Gastrocnemius medialis (tissue), 4 donors: ENCODE measurements around the gene PARP1. TPM values are rescaled to one million over a fixed set of nuclear protein-coding genes. Genes with fewer than 3 reads are reported as not detected.

Experiments used
- ATAC-seq, 2 donors: fragments of 150-250 bp; one replicate each; pipeline ENCODE4 v1.9.1; 2016
- DNase-seq, 2 donors: peaks; one replicate each; pipeline ENCODE4 v3.0.0-alpha.2; 2019
- H3K27ac ChIP-seq, 4 donors: fragments of 200-600 bp; sonication (generic); 1 replicate in 1 of 4; 2 replicates in 3 of 4; pipeline ENCODE4 v1.5.1; 2016 to 2018; ENCODE audit warnings: mild to moderate bottlenecking in 2 of 4, moderate library complexity in 1 of 4
- H3K27me3 ChIP-seq, 3 donors: fragments of 200-600 bp; sonication (generic) in 2 of 3; 1 replicate in 1 of 3; 2 replicates in 2 of 3; pipeline versions ENCODE4 v1.5.1 to v1.6.0; 2016 to 2019; ENCODE audit warnings: mild to moderate bottlenecking in 1 of 3, moderate library complexity in 1 of 3
- H3K36me3 ChIP-seq, 2 donors: fragments of 200-600 bp; sonication (generic) in 1 of 2; one replicate each; pipeline ENCODE4 v1.5.1; 2017 to 2018
- H3K4me1 ChIP-seq, 2 donors: fragments of 200-600 bp; sonication (generic) in 1 of 2; one replicate each; pipeline ENCODE4 v1.5.1; 2016 to 2017; ENCODE audit warnings: mild to moderate bottlenecking in 2 of 2
- H3K4me3 ChIP-seq, 4 donors: fragments of 200-600 bp; sonication (generic) in 3 of 4; 1 replicate in 1 of 4; 2 replicates in 3 of 4; pipeline ENCODE4 v1.5.1; 2016 to 2019; ENCODE audit warnings: mild to moderate bottlenecking in 2 of 4
- H3K9me3 ChIP-seq, 3 donors: fragments of 200-600 bp; sonication (generic) in 2 of 3; 1 replicate in 1 of 3; 2 replicates in 2 of 3; pipeline ENCODE4 v1.5.1; 2016 to 2019
- POLR2A ChIP-seq, 2 donors: fragments of 450-650 bp; IDR thresholded peaks; one replicate each; pipeline ENCODE4 v1.6.1; 2017; ENCODE audit warnings: antibody characterized with exemption in 2 of 2, mild to moderate bottlenecking in 2 of 2, moderate library complexity in 2 of 2
- in situ Hi-C, 4 donors: fragments of 200-750 bp; cut with MboI; loops; one replicate each; pipeline versions ENCODE4 v1.15.0 to v1.8.0; 2017; ENCODE audit warnings: low sequenced_read_pairs in 4 of 4
- intact Hi-C: fragments of 100-400 bp; cut with DNase I; formaldehyde crosslinking; loops from one replicate; pipeline ENCODE4 v1.15.1; 2023; ENCODE audit warnings: low total_unique reads
- total RNA-seq, 4 donors: library from RNA; depleted of rRNA; stranded (reverse); fragments of >200 nt; gene quantifications; one replicate each; pipeline versions ENCODE4 v1.1.0 to v1.2.3, GENCODE V29; 2016
- TF ChIP-seq, protein P1 (sequence below), 5 experiments: fragments of 450-650 bp in 3 of 5; fragments of 200-600 bp in 2 of 5; sonication (generic) in 2 of 5; IDR thresholded peaks in 4 of 5; conservative IDR thresholded peaks in 1 of 5; 1 replicate in 4 of 5; 2 replicates in 1 of 5; pipeline ENCODE4 v1.5.1; 2016 to 2019; ENCODE audit warnings: antibody characterized with exemption in 5 of 5, mild to moderate bottlenecking in 3 of 5, moderate library complexity in 3 of 5

PARP1 gene
- total RNA-seq, 4 donors from 2014 or later, result 63.8 to 117 (median 99.7) TPM

DNA sequence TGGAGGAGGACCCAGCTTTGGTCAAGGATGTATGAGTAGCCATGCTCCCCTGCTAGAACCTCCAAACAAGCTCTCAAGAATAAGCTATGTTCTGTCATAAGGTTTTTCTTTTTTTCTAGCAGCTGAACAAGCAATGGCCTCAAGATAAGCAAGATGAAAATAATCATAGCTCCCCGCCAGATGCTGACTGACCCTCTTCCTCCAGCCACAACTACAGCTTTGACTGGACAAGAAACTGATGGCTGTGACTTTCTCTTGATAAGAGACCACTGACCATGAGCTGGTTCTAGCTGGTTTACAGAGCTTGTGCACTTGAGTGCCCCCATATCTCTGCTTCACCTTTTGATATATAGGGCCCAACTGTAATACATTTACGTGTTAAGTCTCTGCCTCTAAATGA is 38.2 kb upstream of the PARP1 start:
- no peaks in the 10 kb centered on the region for H3K4me1 ChIP-seq
- no peaks in the 10 kb centered on the region for H3K36me3 ChIP-seq
- ATAC-seq (no peak), DNase-seq (no peak)
- H3K27me3 ChIP-seq, result no peaks in the 10 kb centered on the region
- in situ Hi-C loops (no loop called here), intact Hi-C loops (no loop called here)
- H3K9me3 ChIP-seq, result no peaks in the 10 kb centered on the region
- no peak overlapping the region for H3K27ac ChIP-seq
- TF ChIP-seq, protein P1, sequence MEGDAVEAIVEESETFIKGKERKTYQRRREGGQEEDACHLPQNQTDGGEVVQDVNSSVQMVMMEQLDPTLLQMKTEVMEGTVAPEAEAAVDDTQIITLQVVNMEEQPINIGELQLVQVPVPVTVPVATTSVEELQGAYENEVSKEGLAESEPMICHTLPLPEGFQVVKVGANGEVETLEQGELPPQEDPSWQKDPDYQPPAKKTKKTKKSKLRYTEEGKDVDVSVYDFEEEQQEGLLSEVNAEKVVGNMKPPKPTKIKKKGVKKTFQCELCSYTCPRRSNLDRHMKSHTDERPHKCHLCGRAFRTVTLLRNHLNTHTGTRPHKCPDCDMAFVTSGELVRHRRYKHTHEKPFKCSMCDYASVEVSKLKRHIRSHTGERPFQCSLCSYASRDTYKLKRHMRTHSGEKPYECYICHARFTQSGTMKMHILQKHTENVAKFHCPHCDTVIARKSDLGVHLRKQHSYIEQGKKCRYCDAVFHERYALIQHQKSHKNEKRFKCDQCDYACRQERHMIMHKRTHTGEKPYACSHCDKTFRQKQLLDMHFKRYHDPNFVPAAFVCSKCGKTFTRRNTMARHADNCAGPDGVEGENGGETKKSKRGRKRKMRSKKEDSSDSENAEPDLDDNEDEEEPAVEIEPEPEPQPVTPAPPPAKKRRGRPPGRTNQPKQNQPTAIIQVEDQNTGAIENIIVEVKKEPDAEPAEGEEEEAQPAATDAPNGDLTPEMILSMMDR (IDR thresholded peaks at IDR 0.05 in 4 of 5, conservative IDR thresholded peaks at IDR 0.05 in 1 of 5), result no peak
- no peak for TF ChIP-seq POLR2A (IDR thresholded peaks at IDR 0.05)
- no peak overlapping the region for H3K4me3 ChIP-seq

DNA sequence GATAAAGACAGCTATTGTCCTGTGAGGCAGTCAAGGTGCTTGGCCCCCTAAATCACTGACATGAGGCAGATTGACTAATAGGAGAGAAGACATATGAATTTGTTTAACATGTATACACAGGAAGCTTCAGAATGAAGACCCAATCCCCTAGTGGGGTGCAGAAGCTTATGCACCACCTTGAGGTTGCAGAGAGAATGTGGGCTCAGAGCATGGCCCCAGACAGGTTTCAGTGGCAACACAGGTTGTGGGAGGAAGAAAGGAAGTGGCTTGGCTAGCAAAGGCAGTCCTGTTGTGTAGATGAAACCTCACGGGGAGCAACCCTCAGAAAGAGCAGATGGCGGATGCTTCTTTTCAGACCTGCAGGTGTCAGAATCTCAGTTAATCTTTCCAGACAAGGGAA is 37.0 kb upstream of the PARP1 start:
- Histone ChIP-seq H3K4me3 (no peak overlapping the region), H3K27me3 (no peaks in the 10 kb centered on the region), H3K27ac (no peak overlapping the region), H3K9me3 (no peaks in the 10 kb centered on the region), H3K4me1 (no peaks in the 10 kb centered on the region), H3K36me3 (no peaks in the 10 kb centered on the region)
- intact Hi-C loops, result no loop called here
- ATAC-seq (no peak), DNase-seq (no peak)
- TF ChIP-seq POLR2A (IDR thresholded peaks at IDR 0.05), result no peak
- TF ChIP-seq, protein P1 (IDR thresholded peaks at IDR 0.05 in 4 of 5, conservative IDR thresholded peaks at IDR 0.05 in 1 of 5), result no peak
- in situ Hi-C loops, result no loop called here

DNA sequence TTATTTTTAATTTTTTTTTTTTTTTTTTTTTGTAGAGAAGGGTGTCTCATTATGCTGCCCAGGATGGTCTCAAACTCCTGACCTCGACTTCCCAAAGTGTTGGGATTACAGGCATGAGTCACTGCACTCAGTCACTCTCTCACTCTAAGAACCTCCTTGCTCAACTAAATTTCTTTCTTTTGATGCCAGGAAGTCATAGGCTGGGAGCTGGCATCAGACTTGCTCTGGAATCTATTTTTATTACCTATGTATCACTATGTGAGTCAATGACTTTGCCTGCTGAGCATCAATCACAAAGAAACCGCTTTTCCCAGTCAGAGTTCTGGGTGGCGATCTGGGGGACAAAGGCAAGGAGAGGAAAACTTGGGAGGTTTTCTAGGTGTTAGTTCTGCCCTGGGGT is 35.5 kb upstream of the PARP1 start:
- Histone ChIP-seq H3K27ac (no peak overlapping the region), H3K27me3 (no peaks in the 10 kb centered on the region), H3K9me3 (no peaks in the 10 kb centered on the region), H3K4me3 (no peak overlapping the region), H3K36me3 (no peaks in the 10 kb centered on the region), H3K4me1 (no peaks in the 10 kb centered on the region)
- no peak for TF ChIP-seq POLR2A (IDR thresholded peaks at IDR 0.05)
- TF ChIP-seq, protein P1 (IDR thresholded peaks at IDR 0.05 in 4 of 5, conservative IDR thresholded peaks at IDR 0.05 in 1 of 5), result no peak
- ATAC-seq (no peak), DNase-seq (no peak)
- in situ Hi-C loops, result no loop called here
- intact Hi-C loops, result no loop called here

DNA sequence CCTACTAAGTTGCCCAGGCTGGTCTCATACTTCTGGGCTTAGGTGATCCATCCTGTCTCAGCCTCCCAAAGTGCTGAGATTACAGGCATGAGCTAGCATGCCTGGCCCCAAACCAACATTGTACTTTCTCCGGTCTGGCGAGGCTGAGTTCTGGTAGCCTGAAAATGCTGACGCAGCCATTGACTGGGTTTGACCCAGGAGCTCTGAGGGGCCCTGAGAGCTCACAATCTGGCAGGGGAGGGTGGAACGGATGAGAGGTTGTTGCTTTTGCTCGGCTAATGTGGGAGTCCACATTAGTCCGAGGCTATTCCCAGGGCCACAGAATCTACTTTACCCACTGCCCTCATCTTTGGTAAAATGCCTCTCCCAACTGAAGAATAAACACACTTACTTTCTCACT is 35.1 kb upstream of the PARP1 start:
- no peak for DNase-seq
- Histone ChIP-seq H3K4me3 (no peak overlapping the region), H3K27ac (no peak overlapping the region), H3K27me3 (no peaks in the 10 kb centered on the region), H3K9me3 (no peaks in the 10 kb centered on the region), H3K36me3 (no peaks in the 10 kb centered on the region), H3K4me1 (no peaks in the 10 kb centered on the region)
- no peak for ATAC-seq
- intact Hi-C loops (no loop called here), in situ Hi-C loops (no loop called here)
- TF ChIP-seq POLR2A (IDR thresholded peaks at IDR 0.05), result no peak
- TF ChIP-seq, protein P1 (IDR thresholded peaks at IDR 0.05 in 4 of 5, conservative IDR thresholded peaks at IDR 0.05 in 1 of 5), result no peak

DNA sequence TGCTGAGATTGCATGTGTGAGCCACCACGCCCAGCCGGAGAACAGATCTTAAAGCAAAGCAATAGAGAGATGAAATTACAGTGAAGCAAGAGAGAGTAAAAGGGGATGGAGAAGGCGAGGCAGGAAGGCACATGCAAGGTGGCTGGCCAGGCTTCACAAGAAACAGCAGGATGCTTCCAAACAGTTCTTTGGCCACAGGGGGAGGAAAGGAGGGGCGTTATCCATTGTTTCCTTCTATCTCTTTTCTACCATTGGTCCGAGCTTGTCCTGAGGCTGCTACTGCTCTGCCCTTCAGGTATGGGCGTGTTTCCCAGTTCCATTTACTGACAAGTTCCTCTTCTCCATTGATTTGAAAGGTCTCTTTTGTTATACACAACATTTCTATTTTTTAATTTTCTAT is 33.7 kb upstream of the PARP1 start:
- Histone ChIP-seq H3K27ac (no peak overlapping the region), H3K27me3 (no peaks in the 10 kb centered on the region), H3K36me3 (no peaks in the 10 kb centered on the region), H3K4me1 (no peaks in the 10 kb centered on the region), H3K4me3 (no peak overlapping the region), H3K9me3 (no peaks in the 10 kb centered on the region)
- no peak for DNase-seq
- intact Hi-C loops (no loop called here), in situ Hi-C loops (no loop called here)
- TF ChIP-seq, protein P1 (IDR thresholded peaks at IDR 0.05 in 4 of 5, conservative IDR thresholded peaks at IDR 0.05 in 1 of 5), result no peak
- TF ChIP-seq POLR2A (IDR thresholded peaks at IDR 0.05), result no peak
- ATAC-seq, result no peak
